DMS53 (cell line): ENCODE measurements around the gene NXPE3.
A peak's percentile ranks its signal among the peaks of the same experiment; 100 is the strongest.
"Not testable (repeated sequence)": the region's sequence is repeated elsewhere in the genome, so short reads cannot be mapped to it uniquely, and the experiment has no call there.

ENCODE experiments used
- DNase-seq: peaks from one replicate; lab custom pipeline; 2025; lab: John Stamatoyannopoulos, UW

NXPE3 gene

GRCh38 chr3:101851850-101852714 is 73.1 kb downstream of the NXPE3 start:
- DNase-seq: no peak

- peak; percentile 72 for DNase-seq
Measured at GRCh38 chr3:101852983-101853840, 74.2 kb downstream of the NXPE3 start.

- DNase-seq: no peak
Measured at GRCh38 chr3:101853982-101854381, 75.0 kb downstream of the NXPE3 start.

GRCh38 chr3:101854608-101855304 is 75.7 kb downstream of the NXPE3 start:
- peak; percentile 20 for DNase-seq

DNA sequence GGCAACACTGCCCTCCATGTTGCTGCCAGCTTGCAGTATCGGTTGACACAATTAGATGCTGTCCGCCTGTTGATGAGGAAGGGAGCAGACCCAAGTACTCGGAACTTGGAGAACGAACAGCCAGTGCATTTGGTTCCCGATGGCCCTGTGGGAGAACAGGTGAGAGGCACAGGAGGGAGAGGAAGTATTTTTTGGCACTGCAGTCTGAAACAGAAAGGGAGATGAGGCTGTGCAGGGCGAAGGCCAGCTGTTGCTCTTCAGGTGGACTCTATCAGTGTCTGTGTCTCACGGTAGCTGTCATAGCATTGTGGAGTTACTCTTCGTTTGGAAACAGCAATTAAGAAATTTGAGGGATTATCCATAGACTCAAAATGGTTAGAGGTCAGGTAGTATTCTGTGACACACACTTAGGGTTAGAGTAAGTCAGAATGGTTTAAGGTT is 78.3 kb downstream of the NXPE3 start:
- DNase-seq: no peak

- DNase-seq: no peak
Measured at GRCh38 chr3:101858464-101859030, 79.5 kb downstream of the NXPE3 start.

- DNase-seq: no peak
Measured at GRCh38 chr3:101859882-101860448, 81.0 kb downstream of the NXPE3 start.

GRCh38 chr3:101861212-101861788 is 82.3 kb downstream of the NXPE3 start:
- DNase-seq: no peak

DNA sequence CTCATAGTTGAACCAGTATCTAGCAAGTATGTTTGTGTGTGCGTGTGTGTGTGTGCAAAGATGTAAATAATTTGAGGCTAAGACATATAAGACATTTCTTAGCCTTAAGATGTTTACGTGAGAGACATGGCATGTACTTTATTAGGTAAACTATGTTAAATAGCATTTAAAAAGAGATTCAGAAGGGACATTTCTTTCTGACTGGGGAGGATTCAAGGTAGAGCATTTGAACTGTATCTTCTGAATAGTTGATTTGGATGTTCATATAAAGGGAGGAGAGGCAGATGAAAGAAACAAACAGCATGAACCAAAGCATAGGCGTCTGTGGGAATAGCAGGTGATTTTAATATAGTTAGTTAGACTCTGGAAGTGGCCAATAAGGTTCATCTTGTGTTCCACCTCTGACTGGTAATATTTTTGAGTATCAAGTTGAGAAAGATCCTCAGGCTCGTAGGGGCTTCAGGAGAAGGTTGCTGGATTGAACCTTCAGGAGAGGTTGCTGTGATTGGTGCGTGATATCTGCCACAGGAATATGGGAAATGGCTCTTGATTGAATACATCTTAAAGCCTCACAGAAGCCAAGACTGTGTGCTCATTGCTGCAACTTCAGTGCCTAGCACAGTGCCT is 82.9 kb downstream of the NXPE3 start:
- DNase-seq: no peak

GRCh38 chr3:101862416-101863165 is 83.6 kb downstream of the NXPE3 start:
- peak; percentile 3 for DNase-seq

DNA sequence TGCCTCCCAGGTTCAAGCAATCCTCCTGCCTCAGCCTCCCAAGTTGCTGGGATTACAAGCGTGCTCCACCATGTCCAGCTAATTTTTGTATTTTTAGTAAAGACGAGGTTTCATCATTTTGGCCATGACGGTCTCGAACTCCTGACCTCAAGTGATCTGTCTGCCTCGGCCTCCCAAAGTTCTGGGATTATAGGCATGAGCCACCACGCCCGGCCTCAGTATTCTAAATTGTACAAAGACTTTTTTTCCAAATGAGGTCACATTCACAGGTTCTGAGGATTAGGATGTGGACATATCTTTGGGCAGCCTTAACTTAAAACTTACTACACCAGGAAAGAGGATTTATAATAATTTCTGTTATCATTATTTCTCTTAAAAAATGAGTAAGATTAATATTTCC is 85.9 kb downstream of the NXPE3 start:
- DNase-seq: not testable (repeated sequence)

- DNase-seq: no peak
Measured at GRCh38 chr3:101865751-101866509, 86.9 kb downstream of the NXPE3 start.

- DNase-seq: no peak
Measured at GRCh38 chr3:101867511-101867910, 88.5 kb downstream of the NXPE3 start.

DNA sequence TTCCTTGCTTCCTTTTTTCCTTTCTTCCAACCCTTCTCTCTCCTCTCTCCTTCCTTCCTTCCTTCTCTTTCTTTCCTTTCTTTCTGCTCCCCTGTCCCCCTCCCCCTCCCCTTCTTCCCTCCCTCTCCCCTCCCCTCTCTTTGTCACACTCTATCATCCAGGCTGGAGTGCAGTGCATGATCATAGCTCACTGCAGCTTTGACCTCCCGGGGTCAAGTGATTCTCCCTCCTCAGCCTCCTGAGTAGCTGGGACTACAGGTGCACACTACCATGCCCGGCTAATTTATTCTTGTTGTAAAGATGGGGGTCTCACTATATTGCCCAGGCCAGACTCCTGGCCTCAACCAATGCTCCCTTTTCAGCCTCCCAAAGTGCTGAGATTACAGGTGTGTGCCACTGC is 89.0 kb downstream of the NXPE3 start:
- DNase-seq: no peak

GRCh38 chr3:101868534-101869464 is 89.8 kb downstream of the NXPE3 start:
- DNase-seq: peak; percentile 21

DNA sequence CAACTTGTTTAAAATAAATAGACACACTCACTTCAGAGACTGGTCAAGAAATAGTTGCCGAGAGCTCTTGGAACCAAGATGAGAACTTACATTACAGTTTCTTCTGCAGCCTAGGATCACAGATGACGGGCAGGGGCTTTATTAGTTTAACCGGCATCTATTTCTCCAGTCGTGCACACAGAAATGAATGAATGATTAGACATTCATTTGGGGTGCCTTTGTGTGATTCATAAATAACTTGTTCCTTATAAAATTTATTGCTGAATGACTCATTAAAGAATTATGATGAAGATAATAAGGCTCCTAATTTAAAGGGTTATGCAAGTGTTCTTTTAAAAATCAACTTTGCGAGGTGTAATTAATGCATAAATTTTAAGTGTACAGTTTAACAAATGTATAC is 91.1 kb downstream of the NXPE3 start:
- DNase-seq: no peak

GRCh38 chr3:101873619-101874018 is 94.6 kb downstream of the NXPE3 start:
- no peak for DNase-seq

DNA sequence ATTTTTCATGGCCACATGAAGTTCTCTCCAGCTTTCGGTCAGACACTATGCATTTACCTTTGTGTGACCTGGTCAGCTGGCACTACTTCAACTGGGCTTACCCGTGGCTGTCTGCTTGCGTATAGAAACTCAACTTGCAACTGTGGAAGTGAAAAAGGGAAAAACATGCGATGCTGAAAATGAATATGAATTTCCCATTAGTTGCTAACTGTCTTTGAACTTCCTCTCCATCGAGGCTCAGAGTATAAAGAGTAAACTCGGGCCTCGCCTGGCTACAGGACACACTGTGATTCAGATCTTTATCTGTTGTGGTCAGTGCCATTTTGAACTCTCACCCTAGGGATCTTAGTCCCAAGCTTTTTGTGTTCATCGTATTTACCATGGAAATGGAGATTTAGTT is 97.1 kb downstream of the NXPE3 start:
- DNase-seq: no peak
